GM18907 (cell line): ENCODE results near the gene CTSF.
"Not testable (repeated sequence)": the region's sequence is repeated elsewhere in the genome, so short reads cannot be mapped to it uniquely, and the experiment has no call there.

Experiments
- ATAC-seq: cut with Tn5 transposase; IDR thresholded peaks from one replicate; pipeline ENCODE4 v1.9.1; 2021; ENCODE audit warnings: mild to moderate bottlenecking, moderate library complexity; ENCODE audit not compliant: unreplicated experiment

The CTSF gene

DNA sequence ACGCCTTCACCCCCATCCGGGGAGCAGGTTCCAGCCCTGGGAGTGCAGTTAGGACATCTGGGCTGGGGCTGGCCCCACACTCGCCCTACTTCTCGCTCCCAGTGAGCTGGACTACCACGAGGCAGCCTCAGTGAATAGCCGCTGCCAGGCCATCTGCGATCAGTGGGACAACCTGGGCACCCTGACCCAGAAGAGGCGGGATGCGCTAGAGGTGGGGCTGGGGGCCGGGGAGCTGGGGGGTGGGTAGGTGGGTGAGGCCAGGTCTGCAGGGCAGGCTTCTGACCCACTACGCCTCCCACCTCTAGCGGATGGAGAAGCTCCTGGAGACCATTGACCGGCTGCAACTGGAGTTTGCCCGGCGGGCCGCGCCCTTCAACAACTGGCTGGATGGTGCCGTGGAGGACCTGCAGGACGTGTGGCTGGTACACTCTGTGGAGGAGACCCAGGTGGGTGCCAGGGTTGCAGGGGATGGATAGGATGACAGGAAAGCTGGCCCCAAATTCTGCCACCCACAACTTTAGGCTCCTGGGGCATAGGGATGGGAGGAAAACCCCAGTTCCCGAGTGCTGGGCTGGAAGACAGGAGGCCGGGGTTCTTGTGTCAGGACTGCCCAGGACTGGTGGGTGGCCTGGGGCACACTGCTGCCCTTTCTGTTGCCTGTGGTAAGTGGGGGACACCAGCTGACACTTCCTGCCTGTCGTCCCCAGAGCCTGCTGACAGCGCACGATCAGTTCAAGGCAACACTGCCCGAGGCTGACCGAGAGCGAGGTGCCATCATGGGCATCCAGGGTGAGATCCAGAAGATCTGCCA is 8.3 kb downstream of the CTSF start:
- ATAC-seq, result no peak

- no peak for ATAC-seq
These were observed 9.1 kb downstream of the CTSF start for GRCh38 chr11:66559142-66559865.

GRCh38 chr11:66557733-66558326 is 10.6 kb downstream of the CTSF start:
- no peak for ATAC-seq

- no peak for ATAC-seq
These were observed 12.3 kb downstream of the CTSF start for GRCh38 chr11:66556086-66556485.

DNA sequence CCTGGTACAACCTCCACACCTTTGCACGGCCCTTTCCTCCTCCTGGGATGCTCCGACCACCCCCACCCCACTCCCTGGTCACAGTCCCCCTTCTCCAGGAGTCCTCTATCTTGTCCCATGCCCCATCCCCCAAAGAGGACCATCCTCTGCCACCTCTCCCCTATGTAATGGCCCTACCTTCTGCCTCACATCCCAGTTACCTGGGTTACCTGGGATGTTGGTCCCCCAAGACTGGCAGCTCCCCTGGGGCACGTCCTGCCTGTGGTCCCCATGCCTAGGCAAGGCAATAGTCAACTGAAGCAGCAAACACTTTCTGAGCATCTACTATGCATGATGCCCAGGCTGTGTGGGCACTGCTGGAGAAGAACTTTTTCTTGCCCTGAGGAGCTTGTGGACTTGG is 13.0 kb downstream of the CTSF start:
- no peak for ATAC-seq

GRCh38 chr11:66554602-66555001 is 13.8 kb downstream of the CTSF start:
- ATAC-seq, result no peak

GRCh38 chr11:66550887-66551286 is 17.5 kb downstream of the CTSF start:
- no peak for ATAC-seq

DNA sequence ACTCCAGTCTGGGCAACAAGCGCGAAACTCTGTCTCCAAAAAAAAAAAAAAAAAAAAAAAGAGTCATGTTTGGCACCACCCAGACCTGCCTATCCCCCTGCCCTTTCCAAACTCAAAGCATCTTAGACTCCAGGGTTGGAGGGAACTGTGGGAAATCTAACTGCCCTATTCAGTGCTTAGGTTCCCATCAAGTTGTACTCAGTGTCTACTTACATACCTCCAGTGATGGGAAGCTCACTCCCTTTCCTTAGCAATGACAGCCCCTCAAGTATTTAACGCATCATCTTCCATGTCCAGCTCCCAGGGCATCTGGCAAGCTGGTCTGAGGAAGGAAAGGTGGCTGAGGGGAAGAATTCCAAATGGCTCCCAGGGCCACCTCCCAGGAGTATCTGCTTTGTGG is 18.7 kb downstream of the CTSF start:
- no peak for ATAC-seq

- ATAC-seq, result no peak
These were observed 19.4 kb downstream of the CTSF start for GRCh38 chr11:66548774-66549630.

DNA sequence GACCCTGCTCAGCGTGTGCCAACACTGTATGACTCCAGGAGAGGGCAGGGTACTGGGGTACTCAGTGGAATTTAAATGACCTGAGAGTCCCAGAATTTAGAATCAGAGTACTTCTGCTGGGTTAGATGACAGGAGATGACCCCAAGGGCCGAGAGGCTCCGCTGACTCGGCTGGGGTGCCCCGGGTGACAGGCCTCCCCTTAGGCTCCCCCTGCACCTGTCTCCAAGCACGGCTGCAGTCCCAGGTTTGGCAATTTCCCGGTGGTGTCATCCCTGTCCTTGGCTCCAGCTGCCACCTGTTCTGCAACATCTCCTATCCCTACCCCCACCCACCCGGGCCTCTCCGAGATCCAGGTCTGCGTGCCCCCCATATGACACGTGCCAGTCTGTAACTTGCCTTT is 20.4 kb downstream of the CTSF start:
- no peak for ATAC-seq

DNA sequence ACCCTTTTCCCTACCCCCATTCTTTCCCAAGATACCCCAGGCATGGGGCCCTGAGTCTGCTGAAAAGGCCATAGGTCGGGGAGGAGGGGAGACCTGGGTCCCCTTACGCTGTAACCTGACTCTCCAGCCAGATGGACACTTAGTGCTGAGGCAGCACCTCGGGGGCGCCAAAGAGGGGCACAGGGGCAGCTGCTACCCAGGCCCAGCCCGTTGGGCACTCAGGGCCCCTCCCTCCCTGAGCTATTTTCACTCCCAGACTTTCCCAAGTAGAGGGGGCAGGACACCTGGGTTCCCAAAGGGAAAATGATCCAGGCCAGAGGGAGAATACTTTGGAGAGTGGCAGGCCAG is 20.8 kb downstream of the CTSF start:
- no peak for ATAC-seq

DNA sequence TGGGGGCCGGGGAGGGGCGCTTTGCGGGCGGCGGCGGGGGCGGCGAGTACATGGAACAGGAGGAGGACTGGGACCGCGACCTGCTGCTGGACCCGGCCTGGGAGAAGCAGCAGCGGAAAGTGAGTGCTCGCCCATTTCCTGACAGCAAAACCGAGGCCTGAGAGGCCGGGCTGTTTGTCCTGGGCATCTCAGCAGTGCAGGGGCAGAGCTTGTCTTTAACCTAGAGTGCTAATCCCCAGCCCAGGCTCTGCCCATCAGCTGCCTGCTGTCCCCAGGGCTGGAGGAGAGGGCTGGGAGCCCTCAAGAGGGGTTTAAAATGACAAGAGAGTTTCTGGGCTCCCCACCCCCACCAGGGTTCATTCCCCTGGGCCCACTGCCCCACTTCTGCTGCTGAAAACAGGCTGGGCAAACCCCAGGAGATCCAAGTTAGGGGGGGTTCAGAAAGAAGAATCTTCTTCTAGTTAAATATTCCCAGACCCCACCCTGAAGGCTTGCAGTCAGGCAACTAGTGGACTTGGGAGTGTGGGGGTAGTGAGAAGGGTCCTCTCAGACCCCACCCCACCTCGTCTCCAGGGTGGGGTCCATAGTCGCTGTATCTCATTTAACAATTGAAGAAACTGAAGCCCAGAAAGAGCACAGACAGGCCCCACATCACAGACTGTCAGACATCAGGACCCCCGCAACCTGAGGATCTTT is 21.3 kb downstream of the CTSF start:
- no peak for ATAC-seq

DNA sequence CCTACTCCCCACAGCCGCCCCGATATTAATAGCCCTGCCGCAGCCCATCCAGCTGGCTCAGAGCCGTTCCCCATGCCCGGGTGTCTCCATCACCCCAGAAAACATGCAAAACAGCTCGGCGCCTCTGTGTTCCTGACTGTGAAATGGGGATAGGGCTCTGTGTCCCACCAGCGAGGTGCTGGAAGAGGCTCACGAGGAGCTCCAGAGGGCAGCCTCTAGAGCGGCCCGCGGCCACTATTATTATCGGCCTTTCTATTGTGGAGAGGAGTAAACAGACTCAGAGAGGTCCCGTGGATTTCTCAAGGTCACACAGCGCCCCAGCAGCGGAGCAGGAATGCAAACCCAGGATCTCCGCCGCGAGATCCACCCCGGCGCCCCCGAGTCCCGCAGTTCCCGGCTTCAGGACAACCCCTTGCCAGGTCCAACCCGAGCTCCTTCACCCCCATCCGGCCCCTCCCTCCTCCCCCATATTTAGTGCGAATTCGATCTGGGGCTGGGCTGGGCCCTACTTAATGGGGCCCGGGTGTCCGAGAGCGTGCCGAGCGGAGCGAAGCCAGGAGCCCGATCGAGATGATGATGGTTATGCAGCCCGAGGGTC is 21.9 kb downstream of the CTSF start, which contains the start of gene ACTN3:
Gene ACTN3, plus strand, starts transcription at position 536 of the 598 bp plus-strand sequence. Its CDS starts 35 bp downstream, at position 571.
- ATAC-seq, result no peak

- ATAC-seq, result peak; percentile 76
These were observed 22.6 kb downstream of the CTSF start, which contains the start of gene ZDHHC24 for GRCh38 chr11:66545701-66546367. ZDHHC24 (minus strand) TSS chr11:66546048; CDS start chr11:66546003, 45 bp downstream.

GRCh38 chr11:66544952-66545351 is 23.5 kb downstream of the CTSF start:
- ATAC-seq, result not testable (repeated sequence)

GRCh38 chr11:66543263-66544107 is 24.9 kb downstream of the CTSF start:
- ATAC-seq, result peak; percentile 40

- ATAC-seq, result no peak
These were observed 26.0 kb downstream of the CTSF start for GRCh38 chr11:66542362-66542761.

- no peak for ATAC-seq
These were observed 26.5 kb downstream of the CTSF start for GRCh38 chr11:66541892-66542291.
